Measurements from ENCODE around the gene TTLL1. TPM values are rescaled to one million over a fixed set of nuclear protein-coding genes. Genes with fewer than 3 reads are reported as not detected.

TTLL1 gene
- total RNA-seq, 4 donors from 2014 or later = 1.7 to 5.0 (median 3.5) TPM

GRCh38 chr22:43009444-43009843 is 79.7 kb downstream of the TTLL1 start:
- no peak for DNase-seq
- H3K4me3 ChIP-seq = no peak overlapping the region
- H3K9me3 ChIP-seq = no peaks in the 10 kb centered on the region
- H3K27me3 ChIP-seq = no peaks in the 10 kb centered on the region
- peak overlapping the region in 2 of 4 donors; percentile 73 to 91 for H3K27ac ChIP-seq
- no peak for TF ChIP-seq POLR2A (IDR thresholded peaks at IDR 0.05)
- TF ChIP-seq CTCF (IDR thresholded peaks at IDR 0.05) = no peak
- no peaks in the 10 kb centered on the region for H3K36me3 ChIP-seq
- peaks cover 0 to 62% (median 6%) of the 10 kb centered on the region in 4 donors for H3K4me1 ChIP-seq

GRCh38 chr22:43008921-43009320 is 80.3 kb downstream of the TTLL1 start:
- Histone ChIP-seq H3K27me3 (no peaks in the 10 kb centered on the region), H3K36me3 (no peaks in the 10 kb centered on the region), H3K9me3 (no peaks in the 10 kb centered on the region), H3K27ac (peak overlapping the region in 2 of 4 donors; percentile 73 to 91), H3K4me3 (no peak overlapping the region), H3K4me1 (peaks cover 3 to 66% (median 5%) of the 10 kb centered on the region in 4 donors)
- DNase-seq = no peak
- TF ChIP-seq CTCF (IDR thresholded peaks at IDR 0.05) (no peak), POLR2A (IDR thresholded peaks at IDR 0.05) (no peak)

- no peak for TF ChIP-seq CTCF (IDR thresholded peaks at IDR 0.05)
- TF ChIP-seq POLR2A (IDR thresholded peaks at IDR 0.05) = no peak
Measured at GRCh38 chr22:43008509-43008908, 80.7 kb downstream of the TTLL1 start.

GRCh38 chr22:43007519-43008102 is 81.6 kb downstream of the TTLL1 start:
- H3K27ac ChIP-seq = peak overlapping the region in 3 of 4 donors; percentile 13 to 91 (median 73)
- H3K27me3 ChIP-seq = no peaks in the 10 kb centered on the region
- peak in 2 of 3 donors; percentile 76 to 84 for DNase-seq
- H3K36me3 ChIP-seq = no peaks in the 10 kb centered on the region
- H3K4me3 ChIP-seq = no peak overlapping the region
- TF ChIP-seq CTCF (IDR thresholded peaks at IDR 0.05) (no peak), POLR2A (IDR thresholded peaks at IDR 0.05) (peak in 1 of 2 donors; percentile 69)
- no peaks in the 10 kb centered on the region for H3K9me3 ChIP-seq
- H3K4me1 ChIP-seq = peaks cover 0 to 70% (median 7%) of the 10 kb centered on the region in 4 donors

More at GRCh38 chr22:43008509-43008908, 80.7 kb downstream of the TTLL1 start:
- peaks cover 1 to 66% (median 6%) of the 10 kb centered on the region in 4 donors for H3K4me1 ChIP-seq
- no peak overlapping the region for H3K4me3 ChIP-seq
- no peaks in the 10 kb centered on the region for H3K36me3 ChIP-seq
- no peaks in the 10 kb centered on the region for H3K9me3 ChIP-seq
- DNase-seq = peak in 1 of 3 donors; percentile 59
- no peaks in the 10 kb centered on the region for H3K27me3 ChIP-seq
- H3K27ac ChIP-seq = peak overlapping the region in 2 of 4 donors; percentile 73 to 91

- Histone ChIP-seq H3K36me3 (no peaks in the 10 kb centered on the region), H3K9me3 (no peaks in the 10 kb centered on the region), H3K27ac (peak overlapping the region in 3 of 4 donors; percentile 13 to 91 (median 73)), H3K4me1 (peaks cover 1 to 79% (median 11%) of the 10 kb centered on the region in 4 donors), H3K27me3 (no peaks in the 10 kb centered on the region), H3K4me3 (no peak overlapping the region)
- no peak for DNase-seq
- TF ChIP-seq POLR2A (IDR thresholded peaks at IDR 0.05) (no peak), CTCF (IDR thresholded peaks at IDR 0.05) (no peak)
Measured at GRCh38 chr22:43006753-43007152, 82.4 kb downstream of the TTLL1 start.

Measured in Peyer's patch (tissue), 4 donors.